PFSK-1 (cell line): Measurements from ENCODE around the gene EPHA4.

Experiments
- POLR2AphosphoS5 ChIP-seq: IDR thresholded peaks from 2 replicates; pipeline ENCODE4 v1.6.1; 2012; ENCODE audit warnings: low read depth, mild to moderate bottlenecking, control low read depth, low read length, moderate library complexity
- TAF1 ChIP-seq: IDR thresholded peaks from 2 replicates; pipeline ENCODE4 v1.6.1; 2012; ENCODE audit warnings: low read length, control low read depth, borderline replicate concordance; ENCODE audit not compliant: insufficient read depth
- TF ChIP-seq, protein P1 (sequence below), 2 experiments: IDR thresholded peaks; 2 replicates each; pipeline versions ENCODE4 v1.6.1 to v1.8.0; 2011 to 2012; ENCODE audit warnings: low read depth in 2 of 2, low read length in 2 of 2, control low read depth in 1 of 2, inconsistent platforms in 1 of 2, mild to moderate bottlenecking in 1 of 2, moderate library complexity in 1 of 2; ENCODE audit not compliant: insufficient read depth in 1 of 2

DNA sequence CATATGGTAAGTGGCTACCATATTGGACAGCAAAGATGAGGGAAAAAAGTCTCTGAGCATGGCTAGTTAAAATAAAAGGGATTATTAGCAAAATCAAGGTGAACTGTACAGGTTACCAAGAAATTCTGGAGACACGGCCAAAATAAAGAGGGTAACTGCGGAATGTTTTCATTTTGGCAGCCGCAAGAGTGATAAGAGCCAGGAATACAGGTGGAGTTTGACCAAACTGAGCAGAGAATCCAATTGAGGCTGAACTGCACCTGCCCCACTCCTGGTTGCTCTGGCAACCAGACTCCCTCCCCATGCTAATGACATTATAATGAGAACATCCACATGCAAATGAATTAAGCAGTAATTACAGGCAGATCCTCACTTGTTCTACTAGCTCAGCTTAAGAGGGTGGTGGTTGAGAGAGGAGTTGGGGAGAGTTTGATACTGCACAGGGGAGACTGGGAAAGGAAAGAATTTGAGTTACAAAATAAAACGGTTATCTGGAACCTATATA lies 18.8 kb upstream of the EPHA4 start:
- TF ChIP-seq POLR2AphosphoS5 (no peak), TAF1 (no peak)
- TF ChIP-seq, protein P1, sequence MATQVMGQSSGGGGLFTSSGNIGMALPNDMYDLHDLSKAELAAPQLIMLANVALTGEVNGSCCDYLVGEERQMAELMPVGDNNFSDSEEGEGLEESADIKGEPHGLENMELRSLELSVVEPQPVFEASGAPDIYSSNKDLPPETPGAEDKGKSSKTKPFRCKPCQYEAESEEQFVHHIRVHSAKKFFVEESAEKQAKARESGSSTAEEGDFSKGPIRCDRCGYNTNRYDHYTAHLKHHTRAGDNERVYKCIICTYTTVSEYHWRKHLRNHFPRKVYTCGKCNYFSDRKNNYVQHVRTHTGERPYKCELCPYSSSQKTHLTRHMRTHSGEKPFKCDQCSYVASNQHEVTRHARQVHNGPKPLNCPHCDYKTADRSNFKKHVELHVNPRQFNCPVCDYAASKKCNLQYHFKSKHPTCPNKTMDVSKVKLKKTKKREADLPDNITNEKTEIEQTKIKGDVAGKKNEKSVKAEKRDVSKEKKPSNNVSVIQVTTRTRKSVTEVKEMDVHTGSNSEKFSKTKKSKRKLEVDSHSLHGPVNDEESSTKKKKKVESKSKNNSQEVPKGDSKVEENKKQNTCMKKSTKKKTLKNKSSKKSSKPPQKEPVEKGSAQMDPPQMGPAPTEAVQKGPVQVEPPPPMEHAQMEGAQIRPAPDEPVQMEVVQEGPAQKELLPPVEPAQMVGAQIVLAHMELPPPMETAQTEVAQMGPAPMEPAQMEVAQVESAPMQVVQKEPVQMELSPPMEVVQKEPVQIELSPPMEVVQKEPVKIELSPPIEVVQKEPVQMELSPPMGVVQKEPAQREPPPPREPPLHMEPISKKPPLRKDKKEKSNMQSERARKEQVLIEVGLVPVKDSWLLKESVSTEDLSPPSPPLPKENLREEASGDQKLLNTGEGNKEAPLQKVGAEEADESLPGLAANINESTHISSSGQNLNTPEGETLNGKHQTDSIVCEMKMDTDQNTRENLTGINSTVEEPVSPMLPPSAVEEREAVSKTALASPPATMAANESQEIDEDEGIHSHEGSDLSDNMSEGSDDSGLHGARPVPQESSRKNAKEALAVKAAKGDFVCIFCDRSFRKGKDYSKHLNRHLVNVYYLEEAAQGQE (IDR thresholded peaks at IDR 0.05; ENCODE audit: insufficient read depth in 1 of 2, low read depth in 2 of 2, low read length in 2 of 2), result no peak
